ENCODE data around the gene UBA5.

Gene UBA5

GRCh38 chr3:132623646-132624045 lies 36.5 kb upstream of the UBA5 start:
- H3K79me2 ChIP-seq (ENCODE audit: control insufficient read depth, insufficient read depth, low read length), result no peaks in the 10 kb centered on the region
- H3K4me2 ChIP-seq (ENCODE audit: low read length), result no peak overlapping the region
- H2BK15ac ChIP-seq (replicated peaks; ENCODE audit: low read depth), result no peak overlapping the region
- H2BK120ac ChIP-seq (ENCODE audit: low read depth, low read length), result no peak overlapping the region
- no peaks in the 10 kb centered on the region for H3K27me3 ChIP-seq (ENCODE audit: insufficient read depth, low read length, poor library complexity)
- H3K4ac ChIP-seq (ENCODE audit: low read depth, low read length), result no peak overlapping the region
- H3K56ac ChIP-seq (ENCODE audit: low read length), result no peak overlapping the region
- no peak overlapping the region for H3K23ac ChIP-seq (ENCODE audit: low read length)
- no peak overlapping the region for H3K9ac ChIP-seq (ENCODE audit: low read length)
- H3K27ac ChIP-seq (ENCODE audit: low read depth, low read length), result no peak overlapping the region
- H2AK5ac ChIP-seq (ENCODE audit: low read length), result no peak overlapping the region
- no peaks in the 10 kb centered on the region for H3K36me3 ChIP-seq (ENCODE audit: control insufficient read depth, insufficient read depth, low read length)
- H3K4me1 ChIP-seq (ENCODE audit: control insufficient read depth, low read depth, low read length), result no peaks in the 10 kb centered on the region
- H3K79me1 ChIP-seq (ENCODE audit: low read length), result no peaks in the 10 kb centered on the region
- H3K18ac ChIP-seq (ENCODE audit: low read length), result no peak overlapping the region
- H3K4me3 ChIP-seq (ENCODE audit: low read length), result no peak overlapping the region
- WGBS (ENCODE audit: extremely low coverage, insufficient coverage, low lambda C conversion rate), result no CpG with 5 or more reads among the region's 1 CpG
- no peak for DNase-seq
- H4K5ac ChIP-seq (ENCODE audit: low read length), result no peak overlapping the region
- H4K8ac ChIP-seq (ENCODE audit: low read depth, low read length), result no peak overlapping the region
- no peak overlapping the region for H2BK5ac ChIP-seq (ENCODE audit: low read length)

DNA sequence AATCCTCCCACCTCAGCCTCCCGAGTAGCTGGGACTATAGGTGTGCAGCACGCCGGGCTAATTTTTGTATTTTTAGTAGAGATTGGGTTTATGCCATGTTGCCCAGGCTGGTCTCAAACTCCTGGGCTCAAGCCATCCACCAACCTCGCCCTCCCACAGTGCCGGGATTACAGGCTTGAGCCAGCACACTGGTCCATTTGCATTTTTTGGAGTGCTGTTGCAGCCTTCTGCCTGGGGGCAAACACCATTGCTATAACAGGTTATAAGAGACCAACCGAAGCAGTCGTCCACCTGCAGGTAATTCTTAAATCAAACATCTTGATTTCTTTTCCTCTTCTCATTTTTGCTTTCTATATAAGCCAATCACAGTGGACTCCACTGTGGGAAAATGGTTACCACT lies 35.3 kb upstream of the UBA5 start:
- Histone ChIP-seq H3K79me1 (ENCODE audit: low read length) (no peaks in the 10 kb centered on the region), H3K9ac (ENCODE audit: low read length) (no peak overlapping the region), H3K4me3 (ENCODE audit: low read length) (no peak overlapping the region), H3K27ac (ENCODE audit: low read depth, low read length) (no peak overlapping the region), H2BK5ac (ENCODE audit: low read length) (no peak overlapping the region), H3K4me1 (ENCODE audit: control insufficient read depth, low read depth, low read length) (no peaks in the 10 kb centered on the region), H3K79me2 (ENCODE audit: control insufficient read depth, insufficient read depth, low read length) (no peaks in the 10 kb centered on the region), H3K4ac (ENCODE audit: low read depth, low read length) (no peak overlapping the region), H2BK120ac (ENCODE audit: low read depth, low read length) (no peak overlapping the region), H2BK15ac (replicated peaks; ENCODE audit: low read depth) (no peak overlapping the region), H3K27me3 (ENCODE audit: insufficient read depth, low read length, poor library complexity) (no peaks in the 10 kb centered on the region), H2AK5ac (ENCODE audit: low read length) (no peak overlapping the region), H4K8ac (ENCODE audit: low read depth, low read length) (no peak overlapping the region), H4K5ac (ENCODE audit: low read length) (no peak overlapping the region), H3K36me3 (ENCODE audit: control insufficient read depth, insufficient read depth, low read length) (no peaks in the 10 kb centered on the region), H3K18ac (ENCODE audit: low read length) (no peak overlapping the region), H3K56ac (ENCODE audit: low read length) (no peak overlapping the region), H3K4me2 (ENCODE audit: low read length) (no peak overlapping the region), H3K23ac (ENCODE audit: low read length) (no peak overlapping the region)
- peak; percentile 37 for DNase-seq
- WGBS (ENCODE audit: extremely low coverage, insufficient coverage, low lambda C conversion rate), result no CpG with 5 or more reads among the region's 7 CpGs

DNA sequence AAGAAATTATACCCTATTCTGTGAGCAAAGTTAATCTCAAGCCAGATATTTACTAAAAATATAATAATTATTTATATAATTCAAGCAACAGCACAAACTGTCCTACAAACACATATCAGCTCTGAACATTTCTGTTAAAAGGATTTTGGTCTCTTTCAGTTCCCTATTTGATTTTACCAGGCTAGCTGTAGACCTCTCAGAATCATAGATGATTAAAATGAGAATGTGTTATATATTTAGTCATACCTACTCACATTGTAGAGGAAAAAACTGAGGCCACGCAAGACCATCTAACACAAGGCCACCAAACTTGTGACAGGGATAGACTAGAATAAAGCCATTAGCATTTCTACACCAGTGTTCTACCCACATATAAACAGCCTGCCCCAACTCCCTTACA lies 34.5 kb upstream of the UBA5 start:
- H3K79me2 ChIP-seq (ENCODE audit: control insufficient read depth, insufficient read depth, low read length), result no peaks in the 10 kb centered on the region
- no peak overlapping the region for H2BK5ac ChIP-seq (ENCODE audit: low read length)
- H3K4ac ChIP-seq (ENCODE audit: low read depth, low read length), result no peak overlapping the region
- no peak overlapping the region for H3K9ac ChIP-seq (ENCODE audit: low read length)
- WGBS (ENCODE audit: extremely low coverage, insufficient coverage, low lambda C conversion rate), result no CpG with 5 or more reads among the region's 1 CpG
- H3K27ac ChIP-seq (ENCODE audit: low read depth, low read length), result no peak overlapping the region
- no peak overlapping the region for H3K18ac ChIP-seq (ENCODE audit: low read length)
- no peak overlapping the region for H2AK5ac ChIP-seq (ENCODE audit: low read length)
- no peak overlapping the region for H3K56ac ChIP-seq (ENCODE audit: low read length)
- H3K23ac ChIP-seq (ENCODE audit: low read length), result no peak overlapping the region
- H2BK120ac ChIP-seq (ENCODE audit: low read depth, low read length), result no peak overlapping the region
- H3K4me1 ChIP-seq (ENCODE audit: control insufficient read depth, low read depth, low read length), result no peaks in the 10 kb centered on the region
- H3K4me3 ChIP-seq (ENCODE audit: low read length), result no peak overlapping the region
- no peak overlapping the region for H4K5ac ChIP-seq (ENCODE audit: low read length)
- H3K4me2 ChIP-seq (ENCODE audit: low read length), result no peak overlapping the region
- no peaks in the 10 kb centered on the region for H3K36me3 ChIP-seq (ENCODE audit: control insufficient read depth, insufficient read depth, low read length)
- no peaks in the 10 kb centered on the region for H3K27me3 ChIP-seq (ENCODE audit: insufficient read depth, low read length, poor library complexity)
- DNase-seq, result no peak
- H2BK15ac ChIP-seq (replicated peaks; ENCODE audit: low read depth), result no peak overlapping the region
- H3K79me1 ChIP-seq (ENCODE audit: low read length), result no peaks in the 10 kb centered on the region
- no peak overlapping the region for H4K8ac ChIP-seq (ENCODE audit: low read depth, low read length)

GRCh38 chr3:132626955-132627354 lies 33.2 kb upstream of the UBA5 start:
- H3K36me3 ChIP-seq (ENCODE audit: control insufficient read depth, insufficient read depth, low read length), result no peaks in the 10 kb centered on the region
- no peak for DNase-seq

DNA sequence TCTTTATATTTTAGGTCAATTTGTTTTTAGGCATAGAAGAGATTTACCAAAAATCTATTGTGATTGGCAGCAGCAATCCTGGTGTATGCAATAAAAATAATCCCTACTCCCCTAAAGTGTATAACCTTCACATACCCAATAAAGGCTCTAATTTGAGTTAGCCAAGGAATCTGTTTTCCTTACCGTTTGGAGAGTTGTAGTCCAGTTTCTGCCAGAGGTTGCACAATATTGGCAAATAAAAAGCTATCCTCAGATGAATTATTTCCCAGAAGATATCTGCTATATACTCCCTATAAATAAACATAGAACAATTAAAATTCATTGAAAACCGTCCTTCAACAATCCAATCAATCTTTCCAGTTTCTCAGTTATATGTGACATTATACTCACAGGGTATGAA lies 32.0 kb upstream of the UBA5 start:
- Histone ChIP-seq H3K23ac (ENCODE audit: low read length) (no peak overlapping the region), H3K79me2 (ENCODE audit: control insufficient read depth, insufficient read depth, low read length) (no peaks in the 10 kb centered on the region), H3K56ac (ENCODE audit: low read length) (no peak overlapping the region), H3K4me1 (ENCODE audit: control insufficient read depth, low read depth, low read length) (no peaks in the 10 kb centered on the region), H3K27me3 (ENCODE audit: insufficient read depth, low read length, poor library complexity) (no peaks in the 10 kb centered on the region), H3K9ac (ENCODE audit: low read length) (no peak overlapping the region), H3K4me3 (ENCODE audit: low read length) (no peak overlapping the region), H2AK5ac (ENCODE audit: low read length) (no peak overlapping the region), H3K4me2 (ENCODE audit: low read length) (no peak overlapping the region), H3K27ac (ENCODE audit: low read depth, low read length) (no peak overlapping the region), H3K79me1 (ENCODE audit: low read length) (no peaks in the 10 kb centered on the region), H3K4ac (ENCODE audit: low read depth, low read length) (no peak overlapping the region), H4K5ac (ENCODE audit: low read length) (no peak overlapping the region), H3K18ac (ENCODE audit: low read length) (no peak overlapping the region), H2BK120ac (ENCODE audit: low read depth, low read length) (no peak overlapping the region), H2BK15ac (replicated peaks; ENCODE audit: low read depth) (no peak overlapping the region), H3K36me3 (ENCODE audit: control insufficient read depth, insufficient read depth, low read length) (no peaks in the 10 kb centered on the region), H2BK5ac (ENCODE audit: low read length) (no peak overlapping the region), H4K8ac (ENCODE audit: low read depth, low read length) (no peak overlapping the region)
- 100% methylated on average over 1 of the region's 2 CpGs for WGBS (ENCODE audit: extremely low coverage, insufficient coverage, low lambda C conversion rate)
- DNase-seq, result no peak

More at GRCh38 chr3:132626955-132627354, 33.2 kb upstream of the UBA5 start:
- Histone ChIP-seq H3K79me1 (ENCODE audit: low read length) (no peaks in the 10 kb centered on the region), H4K5ac (ENCODE audit: low read length) (no peak overlapping the region), H3K4me3 (ENCODE audit: low read length) (no peak overlapping the region), H3K27me3 (ENCODE audit: insufficient read depth, low read length, poor library complexity) (no peaks in the 10 kb centered on the region), H2BK15ac (replicated peaks; ENCODE audit: low read depth) (no peak overlapping the region), H3K4me1 (ENCODE audit: control insufficient read depth, low read depth, low read length) (no peaks in the 10 kb centered on the region), H3K79me2 (ENCODE audit: control insufficient read depth, insufficient read depth, low read length) (no peaks in the 10 kb centered on the region), H3K27ac (ENCODE audit: low read depth, low read length) (no peak overlapping the region), H2AK5ac (ENCODE audit: low read length) (no peak overlapping the region), H2BK5ac (ENCODE audit: low read length) (no peak overlapping the region), H3K4ac (ENCODE audit: low read depth, low read length) (no peak overlapping the region), H3K18ac (ENCODE audit: low read length) (no peak overlapping the region), H2BK120ac (ENCODE audit: low read depth, low read length) (no peak overlapping the region), H3K9ac (ENCODE audit: low read length) (no peak overlapping the region), H3K56ac (ENCODE audit: low read length) (no peak overlapping the region), H4K8ac (ENCODE audit: low read depth, low read length) (no peak overlapping the region), H3K4me2 (ENCODE audit: low read length) (no peak overlapping the region), H3K23ac (ENCODE audit: low read length) (no peak overlapping the region)
- WGBS (ENCODE audit: extremely low coverage, insufficient coverage, low lambda C conversion rate), result no CpG with 5 or more reads among the region's 6 CpGs

- Histone ChIP-seq H3K23ac (ENCODE audit: low read length) (no peak overlapping the region), H3K4me2 (ENCODE audit: low read length) (no peak overlapping the region), H4K5ac (ENCODE audit: low read length) (no peak overlapping the region), H3K27ac (ENCODE audit: low read depth, low read length) (no peak overlapping the region), H3K36me3 (ENCODE audit: control insufficient read depth, insufficient read depth, low read length) (no peaks in the 10 kb centered on the region), H2BK15ac (replicated peaks; ENCODE audit: low read depth) (no peak overlapping the region), H3K79me1 (ENCODE audit: low read length) (no peaks in the 10 kb centered on the region), H2BK120ac (ENCODE audit: low read depth, low read length) (no peak overlapping the region), H3K79me2 (ENCODE audit: control insufficient read depth, insufficient read depth, low read length) (no peaks in the 10 kb centered on the region), H4K8ac (ENCODE audit: low read depth, low read length) (no peak overlapping the region), H2AK5ac (ENCODE audit: low read length) (no peak overlapping the region), H3K9ac (ENCODE audit: low read length) (no peak overlapping the region), H3K56ac (ENCODE audit: low read length) (no peak overlapping the region), H3K27me3 (ENCODE audit: insufficient read depth, low read length, poor library complexity) (no peaks in the 10 kb centered on the region), H3K18ac (ENCODE audit: low read length) (no peak overlapping the region), H3K4me1 (ENCODE audit: control insufficient read depth, low read depth, low read length) (no peaks in the 10 kb centered on the region), H2BK5ac (ENCODE audit: low read length) (no peak overlapping the region), H3K4ac (ENCODE audit: low read depth, low read length) (no peak overlapping the region), H3K4me3 (ENCODE audit: low read length) (no peak overlapping the region)
- 100% methylated on average over 1 of the region's 1 CpG for WGBS (ENCODE audit: extremely low coverage, insufficient coverage, low lambda C conversion rate)
- DNase-seq, result no peak
Measured at GRCh38 chr3:132629928-132630327, 30.2 kb upstream of the UBA5 start.
